Tibial artery (tissue), 4 donors: ENCODE measurements around the gene ADAMTS2.

Source experiments
- DNase-seq, 2 donors: peaks; one replicate each; pipeline ENCODE4 v3.0.0-alpha.2; 2019
- H3K27ac ChIP-seq, 2 donors: fragments of 200-600 bp; sonication (generic) in 1 of 2; 1 replicate in 1 of 2; 2 replicates in 1 of 2; pipeline ENCODE4 v1.5.1; 2018 to 2019; ENCODE audit warnings: mild to moderate bottlenecking in 1 of 2
- H3K27me3 ChIP-seq, 2 donors: fragments of 200-600 bp; sonication (generic) in 1 of 2; one replicate each; pipeline versions ENCODE4 v1.5.1 to v1.6.0; 2016 to 2019
- H3K36me3 ChIP-seq, 3 donors: fragments of 200-600 bp; sonication (generic) in 2 of 3; one replicate each; pipeline ENCODE4 v1.5.1; 2016 to 2019; ENCODE audit warnings: mild to moderate bottlenecking in 2 of 3
- H3K4me1 ChIP-seq, 4 donors: fragments of 200-600 bp; sonication (generic) in 2 of 4; 1 replicate in 3 of 4; 2 replicates in 1 of 4; pipeline ENCODE4 v1.5.1; 2016 to 2019
- H3K4me3 ChIP-seq, 2 donors: fragments of 200-600 bp; sonication (generic) in 1 of 2; 1 replicate in 1 of 2; 2 replicates in 1 of 2; pipeline ENCODE4 v1.5.1; 2018 to 2019; ENCODE audit warnings: mild to moderate bottlenecking in 2 of 2
- H3K9me3 ChIP-seq, 3 donors: fragments of 200-600 bp; sonication (generic) in 1 of 3; one replicate each; pipeline ENCODE4 v1.5.1; 2016 to 2019
- CTCF ChIP-seq, 2 experiments: fragments of 200-600 bp in 1 of 2; fragments of 450-650 bp in 1 of 2; IDR thresholded peaks; one replicate each; pipeline ENCODE4 v1.5.1; 2017 to 2019; ENCODE audit warnings: antibody characterized with exemption in 2 of 2, mild to moderate bottlenecking in 1 of 2, moderate library complexity in 1 of 2
- intact Hi-C: fragments of 100-400 bp; cut with DNase I; formaldehyde crosslinking; loops from one replicate; pipeline ENCODE4 v1.15.0; 2023; ENCODE audit warnings: low total_unique reads

ADAMTS2 gene

GRCh38 chr5:179123491-179124272, 221.6 kb downstream of the ADAMTS2 start:
- peaks cover 18 to 71% (median 58%) of the 10 kb centered on the region in 3 donors for H3K36me3 ChIP-seq
- intact Hi-C loops = no loop called here

GRCh38 chr5:179123109-179123426, 222.2 kb downstream of the ADAMTS2 start:
- peak in 1 of 2 donors; percentile 17 for DNase-seq
- Histone ChIP-seq H3K27ac (no peak overlapping the region), H3K4me1 (no peaks in the 10 kb centered on the region), H3K36me3 (peaks cover 17 to 65% (median 54%) of the 10 kb centered on the region in 3 donors), H3K4me3 (no peak overlapping the region), H3K27me3 (no peaks in the 10 kb centered on the region), H3K9me3 (peaks cover 0 to 29% (median 11%) of the 10 kb centered on the region in 3 donors)
- intact Hi-C loops = no loop called here
- TF ChIP-seq CTCF (IDR thresholded peaks at IDR 0.05) = no peak

More at GRCh38 chr5:179123491-179124272, 221.6 kb downstream of the ADAMTS2 start:
- Histone ChIP-seq H3K27ac (no peak overlapping the region), H3K27me3 (no peaks in the 10 kb centered on the region), H3K9me3 (peaks cover 0 to 29% (median 11%) of the 10 kb centered on the region in 3 donors), H3K4me1 (no peaks in the 10 kb centered on the region), H3K4me3 (no peak overlapping the region)
- TF ChIP-seq CTCF (IDR thresholded peaks at IDR 0.05) = no peak
- DNase-seq = peak in 1 of 2 donors; percentile 50

GRCh38 chr5:179122411-179123108, 222.7 kb downstream of the ADAMTS2 start:
- Histone ChIP-seq H3K36me3 (peaks cover 15 to 60% (median 52%) of the 10 kb centered on the region in 3 donors), H3K9me3 (peaks cover 0 to 29% (median 11%) of the 10 kb centered on the region in 3 donors), H3K27ac (no peak overlapping the region), H3K4me1 (no peaks in the 10 kb centered on the region), H3K27me3 (no peaks in the 10 kb centered on the region), H3K4me3 (no peak overlapping the region)
- intact Hi-C loops = no loop called here
- TF ChIP-seq CTCF (IDR thresholded peaks at IDR 0.05) = no peak
- DNase-seq = peak in 1 of 2 donors; percentile 51

GRCh38 chr5:179121667-179122111, 223.6 kb downstream of the ADAMTS2 start:
- Histone ChIP-seq H3K4me3 (no peak overlapping the region), H3K36me3 (peaks cover 15 to 61% (median 51%) of the 10 kb centered on the region in 3 donors), H3K27ac (no peak overlapping the region), H3K9me3 (peaks cover 0 to 35% (median 11%) of the 10 kb centered on the region in 3 donors), H3K4me1 (no peaks in the 10 kb centered on the region), H3K27me3 (no peaks in the 10 kb centered on the region)
- intact Hi-C loops = no loop called here
- no peak for TF ChIP-seq CTCF (IDR thresholded peaks at IDR 0.05)
- DNase-seq = peak in 1 of 2 donors; percentile 62

- Histone ChIP-seq H3K4me3 (no peak overlapping the region), H3K9me3 (peaks cover 0 to 40% (median 12%) of the 10 kb centered on the region in 3 donors), H3K27ac (no peak overlapping the region), H3K36me3 (peaks cover 21 to 66% (median 46%) of the 10 kb centered on the region in 3 donors), H3K4me1 (no peaks in the 10 kb centered on the region), H3K27me3 (no peaks in the 10 kb centered on the region)
- peak in 1 of 2 donors; percentile 60 for DNase-seq
- intact Hi-C loops = no loop called here
- no peak for TF ChIP-seq CTCF (IDR thresholded peaks at IDR 0.05)
Measured at GRCh38 chr5:179120951-179121666, 224.2 kb downstream of the ADAMTS2 start.
